MCF 10A (cell line): ENCODE data around the gene ADAMTS2. TPM values are rescaled to one million over a fixed set of nuclear protein-coding genes. Genes with fewer than 3 reads are reported as not detected.
A peak's percentile ranks its signal among the peaks of the same experiment; 100 is the strongest.

Source experiments
- BruUV-seq: library from RNA; stranded (reverse); fragments of 400-500 nt; replicated peaks from 2 replicates; lab custom pipeline; 2021; lab: Mats Ljungman, UMichigan
- CTCF ChIA-PET: fragments of 300-600 bp; sonication (Branson Sonifier 250); formaldehyde crosslinking; extraction: SDS; loops from one replicate; lab custom pipeline; 2021; ENCODE audit warnings: antibody characterized with exemption, inconsistent platforms; lab: Yijun Ruan, JAX
- POLR2A ChIA-PET: fragments of 300-600, 350-650 bp; sonication (Branson Sonifier 250); formaldehyde crosslinking; extraction: SDS; loops from one replicate; lab custom pipeline; 2020; ENCODE audit warnings: antibody characterized with exemption, inconsistent platforms; lab: Yijun Ruan, JAX
- DNase-seq: peaks from one replicate; pipeline ENCODE4 v3.0.0-alpha.2; 2018; ENCODE audit not compliant: unreplicated experiment
- H3K27ac Mint-ChIP-seq: one replicate; pipeline ENCODE4 v1.8.0; 2022; ENCODE audit warnings: mild to moderate bottlenecking, low read depth, mixed read lengths; ENCODE audit not compliant: unreplicated experiment
- H3K27me3 Mint-ChIP-seq: one replicate; pipeline ENCODE4 v1.8.0; 2022; ENCODE audit warnings: mixed read lengths; ENCODE audit not compliant: insufficient read depth, unreplicated experiment
- H3K36me3 Mint-ChIP-seq: one replicate; pipeline ENCODE4 v1.8.0; 2022; ENCODE audit warnings: mild to moderate bottlenecking, moderate library complexity, mixed read lengths; ENCODE audit not compliant: insufficient read depth, unreplicated experiment
- H3K4me1 Mint-ChIP-seq: one replicate; pipeline ENCODE4 v1.8.0; 2022; ENCODE audit warnings: mixed read lengths; ENCODE audit not compliant: insufficient read depth, unreplicated experiment
- H3K4me3 Mint-ChIP-seq: one replicate; pipeline ENCODE4 v1.8.0; 2022; ENCODE audit warnings: mild to moderate bottlenecking, moderate library complexity, mixed read lengths; ENCODE audit not compliant: unreplicated experiment
- H3K9me3 Mint-ChIP-seq: one replicate; pipeline ENCODE4 v1.8.0; 2022; ENCODE audit warnings: mixed read lengths; ENCODE audit not compliant: unreplicated experiment
- CTCF ChIP-seq: fragments of 200-600 bp; IDR thresholded peaks from one replicate; pipeline ENCODE4 v1.8.0; 2022; ENCODE audit warnings: antibody characterized with exemption, mild to moderate bottlenecking; ENCODE audit not compliant: unreplicated experiment
- intact Hi-C: fragments of 100-400 bp; cut with micrococcal nuclease; formaldehyde crosslinking; loops from 2 replicates; pipeline ENCODE4 v1.14.1; 2022
- total RNA-seq: library from RNA; stranded (reverse); gene quantifications from 2 replicates; pipeline ENCODE4 v1.2.3, GENCODE V29; 2022

Gene ADAMTS2
- total RNA-seq, 1 experiment from 2014 or later: not detected

- Mint-ChIP-seq H3K4me1 (peaks cover 8% of the 10 kb centered on the region), H3K27me3 (no peaks in the 10 kb centered on the region), H3K36me3 (no peaks in the 10 kb centered on the region), H3K27ac (peak overlapping the region; percentile 17), H3K4me3 (no peak overlapping the region), H3K9me3 (no peaks in the 10 kb centered on the region)
- ChIA-PET CTCF (no interaction called here), POLR2A (interaction anchor here (0.9 kb wide), 1 partner anchor 11 kb away, joined by 3 read pairs; no protein-coding TSS in a partner anchor)
- TF ChIP-seq CTCF: no peak
- intact Hi-C loops: no loop called here
- no peak for DNase-seq
- BruUV-seq: no TSS peak
Observed at GRCh38 chr5:179289756-179290385, 55.4 kb downstream of the ADAMTS2 start.

- Mint-ChIP-seq H3K27ac (no peak overlapping the region), H3K9me3 (no peaks in the 10 kb centered on the region), H3K4me1 (peaks cover 8% of the 10 kb centered on the region), H3K36me3 (no peaks in the 10 kb centered on the region), H3K27me3 (no peaks in the 10 kb centered on the region), H3K4me3 (no peak overlapping the region)
- TF ChIP-seq CTCF: no peak
- DNase-seq: no peak
- ChIA-PET CTCF (no interaction called here), POLR2A (no interaction called here)
- intact Hi-C loops: no loop called here
- no TSS peak for BruUV-seq
Observed at GRCh38 chr5:179288809-179289185, 56.5 kb downstream of the ADAMTS2 start.

- no peak for DNase-seq
- H3K4me1 Mint-ChIP-seq: peaks cover 6% of the 10 kb centered on the region
- H3K9me3 Mint-ChIP-seq: no peaks in the 10 kb centered on the region
- H3K27me3 Mint-ChIP-seq: no peaks in the 10 kb centered on the region
- BruUV-seq: no TSS peak
- no peak overlapping the region for H3K4me3 Mint-ChIP-seq
- intact Hi-C loops: no loop called here
- ChIA-PET POLR2A (no interaction called here), CTCF (no interaction called here)
- H3K36me3 Mint-ChIP-seq: no peaks in the 10 kb centered on the region
- no peak overlapping the region for H3K27ac Mint-ChIP-seq
- no peak for TF ChIP-seq CTCF
Observed at GRCh38 chr5:179288101-179288808, 57.0 kb downstream of the ADAMTS2 start.

- BruUV-seq: no TSS peak
- no peaks in the 10 kb centered on the region for H3K36me3 Mint-ChIP-seq
- intact Hi-C loops: no loop called here
- ChIA-PET CTCF (interaction anchor here (0.9 kb wide), 1 partner anchor 89 kb away, joined by 3 read pairs; no protein-coding TSS in a partner anchor), POLR2A (no interaction called here)
- H3K4me1 Mint-ChIP-seq: no peaks in the 10 kb centered on the region
- TF ChIP-seq CTCF: no peak
- H3K27me3 Mint-ChIP-seq: no peaks in the 10 kb centered on the region
- no peak overlapping the region for H3K4me3 Mint-ChIP-seq
- peaks cover under 1% of the 10 kb centered on the region for H3K9me3 Mint-ChIP-seq
- DNase-seq: no peak
- H3K27ac Mint-ChIP-seq: no peak overlapping the region
Observed at GRCh38 chr5:179287631-179288030, 57.6 kb downstream of the ADAMTS2 start.
